ENCODE data around the gene IGF2R. TPM values are rescaled to one million over a fixed set of nuclear protein-coding genes. Genes with fewer than 3 reads are reported as not detected.

The IGF2R gene
- total and polyA plus RNA-seq, 2 of the 13 experiments (the other 11 are each of a cell fraction or from before 2014, with no cell fraction given), result 38.3 to 70.0 TPM

DNA sequence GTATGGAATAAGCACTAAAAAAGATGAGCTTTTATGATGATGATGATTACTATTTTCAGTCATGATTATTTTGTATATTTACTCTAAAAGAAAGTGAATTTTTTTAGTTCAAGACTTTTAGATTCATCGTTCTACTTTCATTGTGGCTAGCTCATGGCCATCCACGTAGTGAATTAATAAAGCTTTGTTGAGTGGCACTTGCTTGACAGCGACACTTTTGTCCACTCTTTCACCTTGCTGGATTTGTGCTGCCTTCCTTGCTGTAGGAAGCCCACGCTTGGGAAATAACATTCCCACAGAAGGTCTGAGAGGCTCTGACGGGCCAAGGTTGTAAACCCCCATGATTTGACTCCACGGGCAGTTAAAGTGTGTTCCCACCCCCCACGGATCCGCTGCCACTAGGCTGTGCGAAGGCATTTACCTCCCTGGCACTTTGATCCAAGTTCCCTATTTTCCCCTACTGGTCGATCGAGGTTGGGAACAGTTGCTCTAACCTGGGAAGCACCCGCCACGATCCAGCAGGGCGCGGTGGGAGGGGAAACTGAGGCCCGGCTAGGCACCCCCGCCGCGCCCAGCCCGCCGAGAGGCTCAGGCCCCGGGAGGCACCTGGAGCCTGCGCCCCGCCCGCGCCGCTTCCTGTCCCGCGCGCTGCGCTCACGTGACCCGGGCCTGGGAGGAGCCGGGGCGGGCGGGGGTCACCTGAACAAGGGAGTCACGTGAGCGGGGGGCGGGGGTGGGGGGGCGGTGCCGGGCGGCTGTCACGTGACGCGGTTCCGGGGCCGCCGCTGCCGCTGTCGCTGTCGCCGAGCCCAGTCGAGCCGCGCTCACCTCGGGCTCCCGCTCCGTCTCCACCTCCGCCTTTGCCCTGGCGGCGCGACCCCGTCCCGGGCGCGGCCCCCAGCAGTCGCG, at the start of gene IGF2R (continued):
- TF ChIP-seq, protein P1, sequence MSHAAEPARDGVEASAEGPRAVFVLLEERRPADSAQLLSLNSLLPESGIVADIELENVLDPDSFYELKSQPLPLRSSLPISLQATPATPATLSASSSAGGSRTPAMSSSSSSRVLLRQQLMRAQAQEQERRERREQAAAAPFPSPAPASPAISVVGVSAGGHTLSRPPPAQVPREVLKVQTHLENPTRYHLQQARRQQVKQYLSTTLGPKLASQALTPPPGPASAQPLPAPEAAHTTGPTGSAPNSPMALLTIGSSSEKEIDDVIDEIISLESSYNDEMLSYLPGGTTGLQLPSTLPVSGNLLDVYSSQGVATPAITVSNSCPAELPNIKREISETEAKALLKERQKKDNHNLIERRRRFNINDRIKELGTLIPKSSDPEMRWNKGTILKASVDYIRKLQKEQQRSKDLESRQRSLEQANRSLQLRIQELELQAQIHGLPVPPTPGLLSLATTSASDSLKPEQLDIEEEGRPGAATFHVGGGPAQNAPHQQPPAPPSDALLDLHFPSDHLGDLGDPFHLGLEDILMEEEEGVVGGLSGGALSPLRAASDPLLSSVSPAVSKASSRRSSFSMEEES (CRISPR knock-in tag; IDR thresholded peaks at IDR 0.05), result peak; percentile 88
- peak; percentile 73; the same call in 1 of the 2 replicates for TF ChIP-seq ZNF441 (CRISPR knock-in tag; IDR thresholded peaks at IDR 0.05; ENCODE audit: borderline replicate concordance)
- TF ChIP-seq, protein P2, sequence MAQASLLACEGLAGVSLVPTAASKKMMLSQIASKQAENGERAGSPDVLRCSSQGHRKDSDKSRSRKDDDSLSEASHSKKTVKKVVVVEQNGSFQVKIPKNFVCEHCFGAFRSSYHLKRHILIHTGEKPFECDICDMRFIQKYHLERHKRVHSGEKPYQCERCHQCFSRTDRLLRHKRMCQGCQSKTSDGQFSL (CRISPR knock-in tag; IDR thresholded peaks at IDR 0.05), result no peak
- peak; percentile 55 for TF ChIP-seq MED1 (CRISPR knock-in tag; IDR thresholded peaks at IDR 0.05)
- TF ChIP-seq HNRNPH1 (optimal IDR thresholded peaks at IDR 0.05; ENCODE audit: low read depth, low read length), result no peak
- no peak for TF ChIP-seq NFYC (CRISPR knock-in tag; IDR thresholded peaks at IDR 0.05)
- peak; percentile 97 for TF ChIP-seq POLR2G (IDR thresholded peaks at IDR 0.05; ENCODE audit: low read depth, low read length)
- TF ChIP-seq, protein P3, sequence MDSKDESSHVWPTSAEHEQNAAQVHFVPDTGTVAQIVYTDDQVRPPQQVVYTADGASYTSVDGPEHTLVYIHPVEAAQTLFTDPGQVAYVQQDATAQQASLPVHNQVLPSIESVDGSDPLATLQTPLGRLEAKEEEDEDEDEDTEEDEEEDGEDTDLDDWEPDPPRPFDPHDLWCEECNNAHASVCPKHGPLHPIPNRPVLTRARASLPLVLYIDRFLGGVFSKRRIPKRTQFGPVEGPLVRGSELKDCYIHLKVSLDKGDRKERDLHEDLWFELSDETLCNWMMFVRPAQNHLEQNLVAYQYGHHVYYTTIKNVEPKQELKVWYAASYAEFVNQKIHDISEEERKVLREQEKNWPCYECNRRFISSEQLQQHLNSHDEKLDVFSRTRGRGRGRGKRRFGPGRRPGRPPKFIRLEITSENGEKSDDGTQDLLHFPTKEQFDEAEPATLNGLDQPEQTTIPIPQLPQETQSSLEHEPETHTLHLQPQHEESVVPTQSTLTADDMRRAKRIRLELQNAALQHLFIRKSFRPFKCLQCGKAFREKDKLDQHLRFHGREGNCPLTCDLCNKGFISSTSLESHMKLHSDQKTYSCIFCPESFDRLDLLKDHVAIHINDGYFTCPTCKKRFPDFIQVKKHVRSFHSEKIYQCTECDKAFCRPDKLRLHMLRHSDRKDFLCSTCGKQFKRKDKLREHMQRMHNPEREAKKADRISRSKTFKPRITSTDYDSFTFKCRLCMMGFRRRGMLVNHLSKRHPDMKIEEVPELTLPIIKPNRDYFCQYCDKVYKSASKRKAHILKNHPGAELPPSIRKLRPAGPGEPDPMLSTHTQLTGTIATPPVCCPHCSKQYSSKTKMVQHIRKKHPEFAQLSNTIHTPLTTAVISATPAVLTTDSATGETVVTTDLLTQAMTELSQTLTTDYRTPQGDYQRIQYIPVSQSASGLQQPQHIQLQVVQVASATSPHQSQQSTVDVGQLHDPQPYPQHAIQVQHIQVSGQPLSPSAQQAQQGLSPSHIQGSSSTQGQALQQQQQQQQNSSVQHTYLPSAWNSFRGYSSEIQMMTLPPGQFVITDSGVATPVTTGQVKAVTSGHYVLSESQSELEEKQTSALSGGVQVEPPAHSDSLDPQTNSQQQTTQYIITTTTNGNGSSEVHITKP (CRISPR knock-in tag; IDR thresholded peaks at IDR 0.05; ENCODE audit: low read depth), result 0 out of 2 replicates have a peak, but pooled peaks have one; percentile 22
- TF ChIP-seq SALL2 (CRISPR knock-in tag; IDR thresholded peaks at IDR 0.05), result peak; percentile 82
- TF ChIP-seq ZFP82 (CRISPR knock-in tag; IDR thresholded peaks at IDR 0.05; ENCODE audit: borderline replicate concordance), result no peak
- peak; percentile 67; the same call in 1 of the 2 replicates for TF ChIP-seq ZNF605 (CRISPR knock-in tag; IDR thresholded peaks at IDR 0.05)
- TF ChIP-seq ARNT (IDR thresholded peaks at IDR 0.05), result no peak
- TF ChIP-seq ZNF781 (CRISPR knock-in tag; IDR thresholded peaks at IDR 0.05; ENCODE audit: borderline replicate concordance, not compliant biosample characterization), result peak; percentile 65
- no peak for TF ChIP-seq ZNF33A (CRISPR knock-in tag; IDR thresholded peaks at IDR 0.05; ENCODE audit: borderline replicate concordance)
- no peak for TF ChIP-seq SETDB1 (CRISPR knock-in tag; IDR thresholded peaks at IDR 0.05; ENCODE audit: borderline replicate concordance)
- TF ChIP-seq, protein P4, sequence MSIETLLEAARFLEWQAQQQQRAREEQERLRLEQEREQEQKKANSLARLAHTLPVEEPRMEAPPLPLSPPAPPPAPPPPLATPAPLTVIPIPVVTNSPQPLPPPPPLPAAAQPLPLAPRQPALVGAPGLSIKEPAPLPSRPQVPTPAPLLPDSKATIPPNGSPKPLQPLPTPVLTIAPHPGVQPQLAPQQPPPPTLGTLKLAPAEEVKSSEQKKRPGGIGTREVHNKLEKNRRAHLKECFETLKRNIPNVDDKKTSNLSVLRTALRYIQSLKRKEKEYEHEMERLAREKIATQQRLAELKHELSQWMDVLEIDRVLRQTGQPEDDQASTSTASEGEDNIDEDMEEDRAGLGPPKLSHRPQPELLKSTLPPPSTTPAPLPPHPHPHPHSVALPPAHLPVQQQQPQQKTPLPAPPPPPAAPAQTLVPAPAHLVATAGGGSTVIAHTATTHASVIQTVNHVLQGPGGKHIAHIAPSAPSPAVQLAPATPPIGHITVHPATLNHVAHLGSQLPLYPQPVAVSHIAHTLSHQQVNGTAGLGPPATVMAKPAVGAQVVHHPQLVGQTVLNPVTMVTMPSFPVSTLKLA (IDR thresholded peaks at IDR 0.05), result no peak
- TF ChIP-seq MTF2 (CRISPR knock-in tag; IDR thresholded peaks at IDR 0.05; ENCODE audit: borderline replicate concordance), result no peak
- TF ChIP-seq, protein P5, sequence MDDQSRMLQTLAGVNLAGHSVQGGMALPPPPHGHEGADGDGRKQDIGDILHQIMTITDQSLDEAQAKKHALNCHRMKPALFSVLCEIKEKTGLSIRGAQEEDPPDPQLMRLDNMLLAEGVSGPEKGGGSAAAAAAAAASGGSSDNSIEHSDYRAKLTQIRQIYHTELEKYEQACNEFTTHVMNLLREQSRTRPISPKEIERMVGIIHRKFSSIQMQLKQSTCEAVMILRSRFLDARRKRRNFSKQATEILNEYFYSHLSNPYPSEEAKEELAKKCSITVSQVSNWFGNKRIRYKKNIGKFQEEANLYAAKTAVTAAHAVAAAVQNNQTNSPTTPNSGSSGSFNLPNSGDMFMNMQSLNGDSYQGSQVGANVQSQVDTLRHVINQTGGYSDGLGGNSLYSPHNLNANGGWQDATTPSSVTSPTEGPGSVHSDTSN (CRISPR knock-in tag; IDR thresholded peaks at IDR 0.05; ENCODE audit: borderline replicate concordance), result no peak

Measured in HepG2 (cell line).